GM23248 (cell line): Measurements from ENCODE around the gene DIP2C. TPM values are rescaled to one million over a fixed set of nuclear protein-coding genes. Genes with fewer than 3 reads are reported as not detected.

Experiments
- DNase-seq: peaks from one replicate; pipeline ENCODE4 v3.0.0-alpha.2; 2015
- H2AFZ ChIP-seq: fragments of 200-600 bp; sonication (generic); 2 replicates; pipeline ENCODE4 v1.6.1; 2016; ENCODE audit warnings: antibody characterized with exemption
- H3F3A ChIP-seq: fragments of 200-600 bp; sonication (generic); 2 replicates; pipeline ENCODE4 v1.6.1; 2016; ENCODE audit warnings: mild to moderate bottlenecking, antibody characterized with exemption, mixed run types; ENCODE audit not compliant: insufficient read depth
- H3K27ac ChIP-seq: fragments of 200-600 bp; sonication (generic); 2 replicates; pipeline ENCODE4 v1.5.1; 2016; ENCODE audit warnings: mild to moderate bottlenecking
- H3K27me3 ChIP-seq: fragments of 200-600 bp; sonication (generic); replicated peaks from 2 replicates; pipeline ENCODE4 v1.6.1; 2016; ENCODE audit warnings: mild to moderate bottlenecking; ENCODE audit not compliant: insufficient read depth
- H3K36me3 ChIP-seq: fragments of 200-600 bp; sonication (generic); 2 replicates; pipeline ENCODE4 v1.6.1; 2016; ENCODE audit warnings: low read depth, mild to moderate bottlenecking
- H3K4me1 ChIP-seq: fragments of 200-600 bp; sonication (generic); 2 replicates; pipeline ENCODE4 v1.6.1; 2016; ENCODE audit warnings: mild to moderate bottlenecking; ENCODE audit not compliant: insufficient read depth
- H3K4me2 ChIP-seq: fragments of 200-600 bp; sonication (generic); one replicate; pipeline ENCODE4 v1.6.1; 2016; ENCODE audit warnings: mild to moderate bottlenecking; ENCODE audit not compliant: unreplicated experiment
- H3K4me3 ChIP-seq: fragments of 200-600 bp; sonication (generic); 2 replicates; pipeline ENCODE4 v1.5.1; 2016; ENCODE audit warnings: mild to moderate bottlenecking
- H3K79me2 ChIP-seq: fragments of 200-600 bp; sonication (generic); 2 replicates; pipeline ENCODE4 v1.6.1; 2016; ENCODE audit warnings: mild to moderate bottlenecking; ENCODE audit not compliant: insufficient read depth
- H3K9ac ChIP-seq: fragments of 200-600 bp; sonication (generic); 2 replicates; pipeline ENCODE4 v1.6.1; 2016; ENCODE audit warnings: mild to moderate bottlenecking
- H3K9me2 ChIP-seq: fragments of 200-600 bp; sonication (generic); 2 replicates; pipeline ENCODE4 v1.6.1; 2016; ENCODE audit warnings: mixed run types, mild to moderate bottlenecking, moderate library complexity; ENCODE audit not compliant: insufficient read depth
- H3K9me3 ChIP-seq: fragments of 200-600 bp; sonication (generic); one replicate; pipeline ENCODE4 v1.6.1; 2017; ENCODE audit warnings: low read depth
- H4K20me1 ChIP-seq: fragments of 200-600 bp; sonication (generic); 2 replicates; pipeline ENCODE4 v1.6.0; 2016; ENCODE audit not compliant: insufficient read depth
- EZH2 ChIP-seq: fragments of 200-600 bp; sonication (generic); IDR thresholded peaks from 2 replicates; pipeline ENCODE4 v1.6.1; 2018; ENCODE audit warnings: antibody characterized with exemption, mild to moderate bottlenecking; ENCODE audit not compliant: insufficient read depth, poor library complexity, severe bottlenecking
- EZH2phosphoT487 ChIP-seq: fragments of 200-600 bp; sonication (generic); IDR thresholded peaks from 2 replicates; pipeline ENCODE4 v1.6.1; 2018; ENCODE audit warnings: antibody characterized with exemption, moderate library complexity, mild to moderate bottlenecking, low read depth; ENCODE audit not compliant: insufficient read depth
- WGBS, 2 experiments: methylation state at CpG; one replicate each; pipeline ENCODE4 v1.1.6; 2015 to 2017; ENCODE audit warnings: low lambda C conversion rate in 2 of 2, low coverage in 1 of 2; ENCODE audit errors: missing lambda C conversion rate in 2 of 2; 5-methylcytosine and 5-hydroxymethylcytosine counted together
- in situ Hi-C: fragments of 300-500 bp; cut with MboI; formaldehyde crosslinking; loops from 2 replicates; pipeline ENCODE4 v1.15.0; 2020
- polyA plus RNA-seq: library from polyadenylated mRNA; unstranded; fragments of >200 nt; fragmentation: Nextera tagmentation; extraction: Ambion mirVana; gene quantifications from 2 replicates; pipeline ENCODE4 v1.2.1, GENCODE V29; 2016
- total RNA-seq: library from RNA; depleted of rRNA; stranded (reverse); fragments of >200 nt; shearing (Covaris generic); gene quantifications from 2 replicates; pipeline ENCODE4 v1.2.3, GENCODE V29; 2014

Gene DIP2C
- total and polyA plus RNA-seq, 2 experiments from 2014 or later = 12.0 to 13.1 TPM

DNA sequence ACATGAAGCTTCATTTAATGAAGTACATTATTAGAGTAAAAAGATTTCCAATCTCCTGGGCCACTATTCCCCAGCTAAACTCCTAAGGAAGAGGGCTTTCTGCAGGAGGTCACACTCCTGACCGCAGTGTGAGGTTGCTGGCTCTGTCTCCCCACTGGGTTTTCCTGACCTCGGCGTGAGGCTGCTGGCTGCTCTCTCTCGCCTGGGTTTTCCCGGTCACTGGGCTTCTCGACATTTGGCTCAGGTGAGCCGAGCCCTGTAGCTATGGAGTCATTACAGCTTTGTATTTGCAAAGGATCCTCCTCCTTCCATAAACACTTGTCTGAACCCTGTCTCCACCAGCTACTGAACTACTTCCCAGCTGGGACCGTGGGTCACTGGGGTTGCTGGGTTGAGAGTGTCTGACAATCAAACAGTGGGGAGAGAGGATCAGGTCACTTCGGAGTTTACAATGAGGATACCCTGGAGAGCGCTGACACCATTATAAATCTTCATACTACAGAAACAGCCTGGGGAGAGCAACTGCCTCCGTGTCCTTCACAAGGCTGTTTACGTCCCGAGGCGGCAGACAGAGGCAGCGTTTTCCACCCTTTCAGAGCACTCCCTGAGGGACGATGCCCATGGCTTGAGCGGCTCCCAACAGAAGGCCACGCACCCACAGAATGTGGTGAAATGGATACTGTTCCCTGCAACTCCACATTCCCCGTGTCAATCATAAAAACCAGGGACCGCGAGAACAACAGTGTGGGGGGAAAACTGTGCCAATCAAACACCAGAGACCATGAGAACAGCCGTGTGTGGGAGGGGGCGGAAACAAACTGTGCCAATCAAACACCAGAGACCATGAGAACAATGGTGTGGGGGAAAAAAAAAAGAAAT is 328.0 kb downstream of the DIP2C start:
- WGBS, 2 experiments = 77 to 78% methylated on average over 23 of the region's 23 CpGs
- no peaks in the 10 kb centered on the region for H3K4me1 ChIP-seq
- no peak overlapping the region for H2AFZ ChIP-seq
- H3K36me3 ChIP-seq = peaks cover 15% of the 10 kb centered on the region; the same call in 1 of the 2 replicates
- no peaks in the 10 kb centered on the region for H3K79me2 ChIP-seq
- H3K9ac ChIP-seq = no peak overlapping the region
- no peak overlapping the region for H3K27ac ChIP-seq
- no peak for DNase-seq
- no peaks in the 10 kb centered on the region for H3K27me3 ChIP-seq
- no peaks in the 10 kb centered on the region for H3K9me2 ChIP-seq
- no peaks in the 10 kb centered on the region for H4K20me1 ChIP-seq
- H3K4me3 ChIP-seq = no peak overlapping the region
- no peaks in the 10 kb centered on the region for H3F3A ChIP-seq
- H3K4me2 ChIP-seq = no peak overlapping the region
- TF ChIP-seq EZH2 (no peak), EZH2phosphoT487 (no peak)
- no peaks in the 10 kb centered on the region for H3K9me3 ChIP-seq
- in situ Hi-C loops = no loop called here

DNA sequence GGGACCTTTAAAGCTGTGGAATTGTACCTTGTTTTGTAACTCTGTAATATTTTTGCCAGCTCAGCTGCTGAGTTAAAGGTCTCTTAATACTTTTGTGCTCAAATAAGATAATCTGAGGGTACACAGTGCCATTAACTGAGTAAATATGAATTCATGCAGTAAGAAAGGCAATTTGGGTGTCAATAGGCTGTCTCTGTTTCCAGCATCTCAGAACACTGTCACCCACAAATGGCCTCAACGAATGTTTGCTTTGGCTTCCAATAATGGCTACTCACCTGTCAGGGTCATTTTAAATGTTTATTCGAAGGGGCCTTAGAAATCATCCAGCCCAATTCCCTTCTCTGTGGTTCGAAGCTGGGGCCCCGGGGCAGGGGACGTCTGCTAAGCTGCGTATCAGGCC is 328.8 kb downstream of the DIP2C start:
- no peaks in the 10 kb centered on the region for H3F3A ChIP-seq
- 93 to 96% methylated on average over 6 of the region's 6 CpGs for WGBS, 2 experiments

DNA sequence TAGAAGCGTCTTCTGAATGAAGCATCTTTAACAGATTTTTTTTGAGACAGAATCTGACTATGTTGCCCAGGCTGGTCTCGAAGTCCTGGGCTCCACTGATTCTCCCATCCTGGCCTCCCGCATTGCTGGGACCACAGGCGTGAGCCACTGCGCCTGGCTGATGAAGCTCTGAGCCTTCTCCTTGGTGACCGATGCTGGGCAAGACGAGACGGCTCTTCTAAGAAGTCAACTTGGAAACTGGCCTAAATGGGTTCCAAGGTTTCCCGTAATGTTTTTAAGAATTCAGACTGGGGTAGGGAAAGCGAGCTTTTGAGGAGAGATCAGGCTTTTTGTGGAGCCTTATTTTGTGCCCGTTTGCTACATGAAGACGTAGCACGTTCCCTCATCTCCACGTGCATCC is 329.7 kb downstream of the DIP2C start:
- WGBS, 2 experiments = 84 to 89% methylated on average over 14 of the region's 14 CpGs
- Histone ChIP-seq H4K20me1 (no peaks in the 10 kb centered on the region), H3K4me1 (no peaks in the 10 kb centered on the region), H3K9ac (no peak overlapping the region), H3K4me2 (no peak overlapping the region), H3F3A (no peaks in the 10 kb centered on the region), H3K4me3 (no peak overlapping the region), H2AFZ (no peak overlapping the region), H3K79me2 (no peaks in the 10 kb centered on the region), H3K27ac (no peak overlapping the region), H3K27me3 (no peaks in the 10 kb centered on the region), H3K36me3 (peaks cover 15% of the 10 kb centered on the region; the same call in 1 of the 2 replicates), H3K9me2 (no peaks in the 10 kb centered on the region), H3K9me3 (no peaks in the 10 kb centered on the region)
- TF ChIP-seq EZH2phosphoT487 = no peak
- TF ChIP-seq EZH2 = no peak
- no peak for DNase-seq
- in situ Hi-C loops = no loop called here

More for the DNA sequence above, 328.8 kb downstream of the DIP2C start:
- TF ChIP-seq EZH2phosphoT487 (no peak), EZH2 (no peak)
- Histone ChIP-seq H3K9me3 (no peaks in the 10 kb centered on the region), H3K36me3 (peaks cover 11% of the 10 kb centered on the region; the same call in 1 of the 2 replicates), H3K4me2 (no peak overlapping the region), H3K9ac (no peak overlapping the region), H3K9me2 (no peaks in the 10 kb centered on the region), H4K20me1 (no peaks in the 10 kb centered on the region), H2AFZ (no peak overlapping the region), H3K4me1 (no peaks in the 10 kb centered on the region), H3K4me3 (no peak overlapping the region), H3K79me2 (no peaks in the 10 kb centered on the region), H3K27me3 (no peaks in the 10 kb centered on the region), H3K27ac (no peak overlapping the region)
- DNase-seq = no peak
- in situ Hi-C loops = no loop called here

- DNase-seq = no peak
- no peaks in the 10 kb centered on the region for H3K27me3 ChIP-seq
- no peak overlapping the region for H3K27ac ChIP-seq
- no peak overlapping the region for H3K4me3 ChIP-seq
- no peaks in the 10 kb centered on the region for H3F3A ChIP-seq
- TF ChIP-seq EZH2 (no peak), EZH2phosphoT487 (no peak)
- H3K9me2 ChIP-seq = no peaks in the 10 kb centered on the region
- no peaks in the 10 kb centered on the region for H4K20me1 ChIP-seq
- no peaks in the 10 kb centered on the region for H3K4me1 ChIP-seq
- no peak overlapping the region for H3K4me2 ChIP-seq
- in situ Hi-C loops = no loop called here
- no peaks in the 10 kb centered on the region for H3K9me3 ChIP-seq
- no peak overlapping the region for H3K9ac ChIP-seq
- peaks cover 14% of the 10 kb centered on the region; the same call in 1 of the 2 replicates for H3K36me3 ChIP-seq
- WGBS, 2 experiments = 87 to 90% methylated on average over 18 of the region's 18 CpGs
- no peaks in the 10 kb centered on the region for H3K79me2 ChIP-seq
- H2AFZ ChIP-seq = no peak overlapping the region
Measured at GRCh38 chr10:359093-359492, 330.4 kb downstream of the DIP2C start.
